Posterior cingulate gyrus (tissue), 11 donors: ENCODE data around the gene ZC3HAV1.
A peak's percentile ranks its signal among the peaks of the same experiment; 100 is the strongest.
"Not testable (repeated sequence)": the region's sequence is repeated elsewhere in the genome, so short reads cannot be mapped to it uniquely, and the experiment has no call there.

Experiments used
- DNase-seq, 10 donors: peaks; one replicate each; pipeline versions ENCODE4 v3.0.0 to v3.0.0-alpha.2; 2020 to 2021; ENCODE audit warnings: mixed read lengths in 3 of 10
- intact Hi-C: fragments of 100-400 bp; cut with DNase I; formaldehyde crosslinking; loops from one replicate; pipeline ENCODE4 v1.15.1; 2023

Gene ZC3HAV1

DNA sequence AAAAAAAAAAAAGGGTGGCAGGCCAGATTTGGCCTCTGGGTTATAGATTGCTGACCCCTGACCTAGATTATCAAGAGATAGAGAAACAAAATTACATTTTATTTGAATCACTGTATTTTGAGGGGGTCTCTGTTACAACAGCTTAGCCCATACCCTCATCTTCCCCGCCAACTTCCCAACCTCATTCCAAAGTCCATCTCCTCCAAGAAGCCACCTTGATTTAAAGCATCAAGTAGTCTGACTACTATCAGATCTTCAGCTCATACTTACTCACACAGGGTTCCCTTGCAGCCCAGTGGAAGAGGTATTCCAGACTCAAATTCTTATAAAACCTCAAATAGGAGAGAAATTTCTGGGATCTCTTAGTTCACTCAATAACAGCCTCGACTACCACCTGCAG is 20.4 kb downstream of the ZC3HAV1 start:
- DNase-seq, result no peak
- intact Hi-C loops, result no loop called here

DNA sequence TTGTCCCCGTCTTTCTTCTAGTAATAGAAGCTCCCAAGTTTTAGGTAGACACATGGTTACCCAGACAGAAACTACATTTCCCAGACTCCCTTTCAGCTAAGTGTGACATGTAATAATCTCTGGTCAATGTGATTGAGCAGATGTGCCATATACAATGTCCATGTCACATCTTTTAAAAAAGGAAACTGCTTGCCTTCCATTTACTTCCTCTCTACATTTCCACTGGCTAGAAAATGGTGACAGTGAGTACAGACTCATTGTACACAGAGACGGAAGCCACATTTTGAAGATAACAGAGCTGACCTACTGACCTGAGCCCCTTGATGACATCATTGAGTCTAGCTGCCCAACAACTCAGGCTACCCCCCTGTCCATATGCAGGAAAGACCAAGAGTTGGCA is 21.3 kb downstream of the ZC3HAV1 start:
- no peak for DNase-seq
- intact Hi-C loops, result no loop called here

DNA sequence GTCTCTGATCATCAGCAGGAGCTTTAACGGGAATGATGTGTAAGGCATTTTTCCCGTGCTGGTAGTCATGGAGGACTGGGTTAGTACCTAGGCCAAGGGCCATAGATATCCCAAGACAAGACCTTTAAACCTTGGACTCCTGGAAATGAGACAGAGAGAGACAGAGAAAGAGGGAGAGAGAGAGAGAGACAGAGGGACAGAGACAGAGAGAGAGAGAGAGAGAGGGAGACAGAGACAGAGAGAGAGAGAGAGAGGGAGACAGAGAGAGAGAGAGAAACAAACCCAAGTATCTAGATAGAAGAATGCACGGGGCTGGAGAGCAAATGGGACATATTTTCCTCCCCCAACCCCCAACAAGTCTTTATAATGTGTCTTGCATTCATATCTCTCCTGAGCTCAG is 22.3 kb downstream of the ZC3HAV1 start:
- intact Hi-C loops, result no loop called here
- no peak for DNase-seq

DNA sequence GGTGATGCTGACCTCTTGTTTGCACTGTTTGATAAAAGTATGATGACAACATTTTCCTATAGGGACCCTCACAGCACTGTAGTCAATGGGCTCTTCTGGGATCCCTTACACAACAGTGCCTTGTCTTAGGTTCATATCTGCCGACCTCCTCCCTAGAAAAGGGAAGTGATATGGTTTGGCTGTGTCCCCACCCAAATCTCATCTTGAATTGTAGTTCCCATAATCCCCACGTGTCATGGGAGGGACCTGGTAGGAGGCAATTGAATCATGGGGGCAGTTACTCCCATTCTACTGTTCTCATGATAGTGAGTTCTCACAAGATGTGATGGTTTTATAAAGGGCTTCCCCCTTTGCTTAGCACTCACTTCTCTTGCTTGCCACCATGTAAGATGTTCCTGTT is 23.1 kb downstream of the ZC3HAV1 start:
- intact Hi-C loops, result no loop called here
- no peak for DNase-seq

DNA sequence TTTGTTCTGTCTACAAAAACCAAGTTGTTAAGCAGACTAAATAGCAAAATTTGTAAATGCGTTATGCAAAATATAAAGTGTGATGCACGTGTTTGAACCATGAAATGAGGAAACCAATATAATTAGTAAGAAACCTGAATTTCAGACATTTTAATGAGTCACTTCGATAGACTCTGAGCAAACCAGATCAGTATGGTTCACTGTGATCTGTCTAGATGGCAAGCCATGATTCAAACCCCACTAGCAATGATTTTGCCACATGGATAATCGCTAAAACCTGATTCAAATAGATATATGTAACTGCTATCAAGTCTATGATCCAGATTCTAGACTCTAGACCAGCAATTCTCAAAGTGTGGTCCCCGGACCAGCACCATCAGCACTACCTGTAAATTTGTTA is 24.8 kb downstream of the ZC3HAV1 start:
- DNase-seq, result no peak
- intact Hi-C loops, result no loop called here

DNA sequence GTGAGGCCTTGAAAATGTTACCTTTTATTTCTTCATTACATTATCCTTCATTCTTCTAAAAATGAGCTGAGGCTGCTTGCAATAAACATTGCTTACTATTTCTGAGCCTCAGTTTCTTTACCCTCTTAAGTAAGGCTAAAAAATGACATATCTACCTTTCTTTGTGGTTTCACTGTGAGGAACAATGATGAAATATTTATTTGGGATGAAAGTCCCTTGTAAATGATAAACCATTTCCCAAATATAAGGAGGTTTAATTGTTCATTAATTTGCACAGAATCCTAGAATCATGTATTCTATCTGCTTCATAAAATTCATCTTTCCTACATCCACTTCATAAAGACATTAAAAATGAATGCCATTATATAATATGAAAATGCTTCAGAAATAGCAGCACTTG is 27.9 kb downstream of the ZC3HAV1 start:
- no peak for DNase-seq
- intact Hi-C loops, result no loop called here

DNA sequence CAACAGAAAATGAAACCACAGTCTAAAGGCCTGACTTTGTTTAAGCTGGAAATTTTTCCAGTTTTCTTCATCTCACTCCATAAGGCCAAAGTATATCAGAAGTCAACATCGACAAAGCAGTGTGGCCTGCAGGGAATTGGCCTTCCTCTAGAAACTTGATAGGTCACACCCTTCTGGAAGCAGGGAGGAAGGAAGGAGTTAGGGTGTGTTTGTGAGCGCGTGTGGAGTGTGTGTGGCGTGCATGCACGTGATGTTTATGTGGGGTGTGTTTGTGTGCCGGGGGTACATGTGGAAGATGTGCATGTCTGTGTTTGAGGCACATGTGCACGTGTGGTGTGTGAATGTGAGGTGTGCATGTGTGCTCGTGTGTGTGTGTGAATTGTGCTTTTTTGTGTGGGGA is 28.6 kb downstream of the ZC3HAV1 start:
- intact Hi-C loops, result no loop called here

DNA sequence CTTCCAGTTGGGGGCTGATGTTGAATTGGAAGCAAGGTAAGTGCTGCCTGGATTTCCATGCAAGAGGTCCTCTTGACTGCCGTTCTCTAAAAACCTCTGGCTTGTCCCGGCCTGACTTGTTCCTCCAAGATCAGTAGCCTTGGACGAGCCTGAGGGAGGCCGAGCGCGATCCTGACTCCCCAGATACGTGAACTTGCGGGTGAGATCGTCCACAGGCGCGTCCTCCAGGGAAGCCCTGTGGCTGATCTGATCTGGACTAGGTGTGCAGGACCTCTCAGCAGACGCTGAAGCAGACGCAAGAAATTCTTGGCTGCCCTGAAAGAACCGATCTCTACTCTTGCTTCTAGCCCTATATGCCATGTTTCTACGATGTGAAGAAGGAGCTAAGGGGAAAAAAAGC is 29.7 kb downstream of the ZC3HAV1 start:
- intact Hi-C loops, result loop anchor here (10.0 kb wide), 1 partner anchor 195 kb away; no protein-coding TSS in a partner anchor
- DNase-seq, result no peak

More for the DNA sequence above, 28.6 kb downstream of the ZC3HAV1 start:
- no peak for DNase-seq

DNA sequence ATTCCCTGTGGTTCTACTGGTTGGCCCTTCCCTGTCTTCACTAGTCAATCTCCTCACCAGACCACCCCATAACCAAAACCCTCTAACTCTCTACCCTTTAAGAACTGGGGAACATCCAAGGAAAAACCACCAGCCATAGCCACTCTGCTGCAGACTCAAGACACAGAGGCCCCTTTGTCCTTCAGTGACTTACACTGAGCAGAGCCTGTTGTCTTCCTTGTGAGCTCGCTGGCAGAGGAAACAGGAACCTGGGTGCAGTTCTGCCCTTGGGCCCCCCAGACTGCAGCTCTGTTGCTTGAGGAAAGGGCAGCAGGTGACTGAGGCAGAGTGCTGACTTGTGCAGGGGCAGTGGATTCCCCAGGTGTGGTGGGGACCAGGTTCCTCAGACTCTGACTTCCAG is 30.6 kb downstream of the ZC3HAV1 start:
- peak in 2 of 10 donors; percentile 12 to 17 for DNase-seq
- intact Hi-C loops, result loop anchor here (10.0 kb wide), 1 partner anchor 194 kb away; no protein-coding TSS in a partner anchor

DNA sequence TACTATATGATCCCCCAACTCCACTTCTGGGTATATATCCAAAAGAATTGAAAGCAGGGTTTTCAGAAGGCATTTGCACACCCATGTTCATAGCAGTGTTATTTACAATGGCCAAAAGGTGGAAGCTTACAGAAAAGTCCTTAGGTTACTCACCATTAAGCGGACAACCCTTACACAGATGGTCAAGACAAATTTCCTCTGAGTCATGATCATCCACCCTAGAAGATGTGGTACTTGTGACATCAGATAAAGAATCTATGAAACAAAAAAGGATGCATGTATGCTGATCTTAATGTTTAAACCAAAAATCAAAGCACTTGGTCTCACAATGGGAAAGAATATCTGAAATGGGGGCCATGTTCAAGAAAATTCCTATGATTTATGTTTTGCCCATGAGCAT is 31.1 kb downstream of the ZC3HAV1 start:
- intact Hi-C loops, result loop anchor here (10.0 kb wide), 1 partner anchor 194 kb away; no protein-coding TSS in a partner anchor
- no peak for DNase-seq

DNA sequence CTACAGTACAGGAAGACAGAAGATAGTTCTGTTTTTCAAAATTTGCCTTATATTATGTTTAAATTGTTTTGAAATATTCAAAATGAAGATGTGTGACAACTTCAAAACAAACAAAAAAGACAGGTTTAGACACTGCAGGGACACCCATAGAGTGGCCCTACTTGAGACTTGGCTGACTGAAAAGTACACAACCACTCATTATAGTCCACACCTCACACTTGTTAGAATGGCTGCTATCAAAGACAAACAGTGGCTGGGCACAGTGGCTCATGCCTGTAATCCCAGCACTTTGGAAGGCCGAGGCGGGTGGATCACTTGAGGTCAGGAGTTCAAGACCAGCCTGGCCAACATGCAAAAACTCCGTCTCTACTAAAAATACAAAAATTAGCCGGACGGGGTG is 31.8 kb downstream of the ZC3HAV1 start:
- DNase-seq, result not testable (repeated sequence)
- intact Hi-C loops, result loop anchor here (10.0 kb wide), 1 partner anchor 193 kb away; no protein-coding TSS in a partner anchor

DNA sequence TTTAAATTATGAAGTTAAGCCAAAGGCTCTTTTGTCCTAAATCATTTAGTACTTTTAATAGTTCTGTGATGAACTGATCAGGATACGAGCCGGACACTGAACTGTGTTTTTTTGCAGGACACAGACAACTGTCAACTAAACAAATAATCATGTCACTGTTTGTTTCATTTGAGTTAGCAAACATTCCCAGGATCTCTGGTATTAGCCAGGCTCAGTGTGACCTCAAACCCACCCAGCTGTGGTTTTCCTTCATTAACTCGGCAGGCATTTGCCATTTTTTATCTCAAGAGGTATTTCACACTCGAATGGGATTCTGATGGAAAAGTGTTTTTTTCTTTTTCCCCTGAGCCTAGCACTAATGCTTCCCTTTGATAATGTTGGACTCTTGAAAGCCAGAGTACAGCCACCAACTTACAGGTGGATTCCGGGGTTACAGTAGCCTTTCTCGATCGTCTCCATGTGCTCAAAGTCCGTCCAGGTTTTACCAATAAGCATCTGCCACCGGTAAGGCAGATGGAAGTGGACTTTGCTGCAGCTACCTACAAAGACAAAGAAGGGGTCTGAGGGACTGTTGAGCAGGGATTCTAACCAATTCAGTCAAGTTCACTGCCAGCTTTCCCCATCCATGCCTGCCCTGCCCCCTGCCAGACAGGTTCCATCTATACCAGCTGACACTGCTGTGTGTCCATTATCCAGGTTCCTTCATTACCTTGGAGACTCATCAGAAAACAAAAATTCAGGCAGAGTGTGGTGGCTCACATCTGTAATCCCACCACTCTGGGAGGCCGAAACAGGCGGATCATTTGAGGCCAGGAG is 33.4 kb downstream of the ZC3HAV1 start:
- intact Hi-C loops, result loop anchor here (1.0 to 10.0 kb wide), 2 partner anchors 59 to 191 kb away; no protein-coding TSS in a partner anchor
- no peak for DNase-seq

DNA sequence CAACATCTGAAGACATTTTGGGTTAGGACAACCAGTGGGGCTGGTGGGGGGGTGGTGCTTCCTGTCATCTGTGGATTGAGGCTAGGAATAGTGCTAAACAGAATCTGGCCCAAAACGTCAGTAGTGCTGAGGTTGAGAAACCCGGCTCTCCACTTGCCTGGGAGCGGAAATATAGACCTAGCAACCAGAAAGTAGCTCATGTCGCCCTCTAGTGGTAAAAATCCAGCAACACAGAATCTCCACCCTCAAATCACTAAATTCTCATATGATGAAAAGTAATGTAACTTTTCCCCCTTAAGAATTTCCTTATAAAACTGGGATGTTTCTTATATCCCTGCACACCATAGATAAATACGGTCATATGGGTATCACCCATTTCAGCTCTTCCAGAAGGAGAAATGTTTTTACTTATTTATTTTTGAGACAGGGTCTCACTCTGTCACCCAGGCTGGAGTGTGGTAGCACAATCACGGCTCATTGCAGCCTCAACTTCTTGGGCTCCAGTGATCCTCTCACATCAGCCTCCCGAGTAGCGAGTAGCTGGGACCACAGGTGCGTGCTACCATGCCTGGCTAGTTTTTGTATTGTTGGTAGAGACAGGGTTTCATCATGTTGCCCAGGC is 34.4 kb downstream of the ZC3HAV1 start:
- intact Hi-C loops, result loop anchor here (1.0 to 10.0 kb wide), 2 partner anchors 58 to 190 kb away; no protein-coding TSS in a partner anchor
- peak in 7 of 10 donors; percentile 36 to 88 (median 48) for DNase-seq

DNA sequence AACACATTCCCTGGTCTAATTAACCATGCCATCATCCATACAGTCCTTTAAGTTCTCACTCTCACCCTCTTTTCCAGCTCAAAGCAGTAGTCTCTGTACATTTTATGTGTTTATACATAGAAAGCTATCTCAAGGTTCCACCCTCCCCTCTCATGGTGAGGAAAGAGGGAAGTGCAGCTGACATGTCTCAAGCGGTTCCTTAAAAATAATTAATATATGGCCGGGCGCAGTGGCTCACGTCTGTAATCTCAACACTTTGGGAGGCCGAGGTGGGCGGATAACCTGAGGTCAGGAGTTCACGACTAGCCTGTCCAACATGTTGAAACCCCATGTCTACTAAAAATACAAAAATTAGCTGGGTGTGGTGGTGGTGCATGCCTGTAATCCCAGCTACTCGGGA is 36.7 kb downstream of the ZC3HAV1 start:
- intact Hi-C loops, result loop anchor here (10.0 kb wide), 1 partner anchor 188 kb away; no protein-coding TSS in a partner anchor
- DNase-seq, result no peak

DNA sequence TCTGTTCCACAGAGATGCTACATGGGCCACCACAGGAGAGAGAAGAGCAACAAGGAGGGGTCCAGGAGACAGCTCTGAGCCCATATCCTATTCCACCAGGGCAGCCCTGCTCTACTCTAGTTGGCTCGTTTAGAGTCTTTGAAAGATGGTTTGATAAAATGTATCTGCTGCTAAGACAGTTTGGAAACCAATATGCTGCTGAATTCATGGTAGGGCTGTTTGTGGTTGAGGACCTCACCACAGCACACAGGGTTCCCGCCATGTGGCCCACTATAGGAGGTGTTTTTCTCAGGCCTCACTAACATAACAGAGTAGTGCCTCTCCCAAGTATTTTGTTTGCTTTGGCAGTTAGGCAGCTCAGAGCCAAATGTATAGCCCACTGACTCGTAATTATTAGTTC is 37.8 kb downstream of the ZC3HAV1 start:
- intact Hi-C loops, result loop anchor here (10.0 kb wide), 1 partner anchor 187 kb away; no protein-coding TSS in a partner anchor
- DNase-seq, result no peak

DNA sequence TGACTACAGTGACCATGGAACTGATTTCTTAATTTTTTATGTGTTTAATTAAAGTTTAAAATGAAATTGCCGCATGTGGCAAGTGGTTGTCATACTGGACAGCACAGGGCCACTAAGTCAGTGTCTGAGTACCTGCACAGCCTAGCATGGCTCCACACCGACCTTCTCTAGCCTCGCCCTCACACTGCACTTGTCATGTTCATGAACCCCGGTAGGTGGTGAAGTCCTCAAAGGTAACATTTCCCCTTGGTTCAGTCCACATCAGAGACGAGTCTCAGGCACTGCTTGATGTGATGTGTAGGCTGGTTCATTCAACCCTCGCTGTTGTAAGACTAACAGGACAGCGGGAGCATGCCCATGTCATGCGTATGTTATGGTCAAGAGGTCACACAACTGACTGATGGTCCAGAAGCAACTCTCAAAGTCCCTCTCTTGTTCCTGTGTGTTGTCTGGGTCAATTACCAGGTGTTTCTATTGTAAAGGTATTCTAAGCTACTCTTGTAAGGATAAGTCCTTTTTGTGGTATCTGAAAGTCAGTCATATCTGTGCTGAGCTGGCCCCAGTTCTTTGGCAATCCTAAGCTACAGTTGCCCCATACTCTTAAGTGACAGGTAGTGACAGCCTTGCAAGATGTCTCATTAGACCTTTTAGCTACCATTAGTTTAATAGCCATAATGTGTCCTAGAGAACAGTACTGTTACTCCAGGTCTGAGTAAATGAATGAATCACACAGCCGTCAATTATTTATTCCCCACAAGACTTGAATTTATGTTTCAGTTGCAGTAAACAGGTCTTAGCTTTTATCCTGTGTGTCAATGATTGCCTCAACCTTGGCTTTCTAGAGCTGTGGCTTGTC is 40.7 kb downstream of the ZC3HAV1 start:
- DNase-seq, result no peak
- intact Hi-C loops, result no loop called here

DNA sequence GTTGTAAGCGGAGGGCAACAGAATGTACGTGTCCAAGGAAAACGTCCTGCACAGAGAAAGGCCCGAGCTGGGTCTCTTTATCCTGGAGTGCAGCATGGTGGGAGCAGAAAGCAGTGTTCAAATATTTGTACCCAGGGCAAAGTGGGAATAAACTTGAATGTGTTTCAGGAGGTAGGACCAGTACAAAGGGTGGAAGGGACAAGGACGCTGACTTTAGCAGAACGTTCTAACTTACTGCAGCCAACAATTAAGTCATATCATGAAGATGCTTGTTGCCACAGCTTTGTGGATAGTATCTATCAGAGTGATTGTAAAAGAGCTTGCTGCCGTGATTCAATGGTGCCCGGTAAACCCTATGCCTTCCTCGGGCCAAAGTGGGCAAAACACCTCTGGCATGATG is 43.2 kb downstream of the ZC3HAV1 start:
- intact Hi-C loops, result no loop called here
- DNase-seq, result no peak

DNA sequence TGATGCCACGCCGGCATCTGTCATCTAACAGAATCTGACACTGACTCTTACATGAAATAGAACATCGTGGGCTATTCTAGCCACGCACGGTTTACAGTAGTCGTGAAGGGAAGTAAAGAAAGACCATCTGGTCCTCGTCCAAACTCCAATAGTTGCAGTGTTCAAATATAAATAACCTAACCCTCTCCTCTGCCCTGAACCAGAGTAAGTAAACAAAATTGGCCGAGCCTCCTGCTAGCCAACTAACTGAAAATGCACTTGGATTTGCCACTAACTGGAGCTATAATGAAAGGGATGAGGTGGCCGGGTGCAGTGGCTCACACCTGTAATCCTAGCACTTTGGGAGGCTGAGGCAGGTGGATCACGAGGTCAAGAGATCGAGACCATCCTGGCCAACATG is 44.2 kb downstream of the ZC3HAV1 start:
- intact Hi-C loops, result no loop called here
- DNase-seq, result no peak

DNA sequence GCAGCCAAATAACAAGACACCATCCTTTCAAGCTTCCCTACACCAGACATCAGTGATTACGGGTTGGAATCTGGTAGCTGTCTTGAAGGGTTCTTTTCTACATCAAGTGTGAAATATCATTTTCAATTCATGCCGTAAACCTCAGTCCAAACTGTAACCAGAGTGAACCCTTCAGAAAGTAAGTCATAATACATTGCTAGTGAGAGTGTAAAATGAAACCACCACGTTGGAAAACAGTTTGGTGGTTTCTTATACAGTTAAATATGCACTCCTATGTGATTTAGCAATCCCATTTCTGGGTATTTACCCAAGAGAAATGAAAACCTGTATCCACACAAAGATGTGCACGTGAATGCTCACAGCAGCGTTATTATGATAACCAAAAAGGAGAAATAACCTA is 48.1 kb downstream of the ZC3HAV1 start:
- intact Hi-C loops, result no loop called here
- DNase-seq, result no peak

DNA sequence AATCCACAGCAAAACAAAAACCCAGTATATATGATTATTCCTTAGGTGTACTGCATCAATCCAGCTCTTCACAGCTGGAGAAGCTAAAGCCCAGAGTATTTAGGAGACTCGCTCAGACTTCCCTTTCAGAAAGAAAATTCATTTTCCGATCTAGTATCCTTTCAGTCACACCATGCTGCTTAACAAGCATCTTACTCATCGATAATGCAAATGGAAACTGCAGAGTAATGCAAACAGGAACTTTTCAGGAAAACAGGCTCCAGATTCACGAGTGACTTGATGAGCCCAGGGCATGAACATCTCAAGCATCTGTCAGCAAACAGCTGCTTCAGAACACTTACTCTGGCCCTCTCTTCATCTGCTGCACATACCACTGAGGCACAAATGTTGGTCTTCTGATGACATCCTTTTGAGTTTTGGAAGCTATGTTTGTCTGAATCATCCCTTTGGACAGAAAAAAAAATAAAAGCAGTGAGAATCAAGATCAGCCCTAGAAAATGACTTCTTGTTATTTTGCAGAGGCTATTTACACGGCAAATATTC is 48.8 kb downstream of the ZC3HAV1 start:
- no peak for DNase-seq
- intact Hi-C loops, result no loop called here
